Measurements from ENCODE around the gene MAPK13. TPM values are rescaled to one million over a fixed set of nuclear protein-coding genes. Genes with fewer than 3 reads are reported as not detected.

Gene MAPK13
- total RNA-seq, 1 donor from 2014 or later, result 34.7 TPM

GRCh38 chr6:36101691-36102090 is 28.6 kb upstream of the MAPK13 start:
- peaks cover 28% of the 10 kb centered on the region for H3K36me3 Mint-ChIP-seq (ENCODE audit: low read depth)
- no peaks in the 10 kb centered on the region for H3K27me3 Mint-ChIP-seq (ENCODE audit: low read depth)
- no peak for DNase-seq (ENCODE audit: low spot score)
- H3K4me1 Mint-ChIP-seq (ENCODE audit: low read depth), result peaks cover 18% of the 10 kb centered on the region
- H3K9me3 Mint-ChIP-seq, result no peaks in the 10 kb centered on the region
- H3K27ac Mint-ChIP-seq, result no peak overlapping the region
- intact Hi-C loops (cut with micrococcal nuclease), result no loop called here
- no peak overlapping the region for H3K4me3 Mint-ChIP-seq (ENCODE audit: low read depth)

- H3K4me1 Mint-ChIP-seq (ENCODE audit: low read depth), result peaks cover 18% of the 10 kb centered on the region
- H3K27me3 Mint-ChIP-seq (ENCODE audit: low read depth), result no peaks in the 10 kb centered on the region
- no peak overlapping the region for H3K27ac Mint-ChIP-seq
Observed at GRCh38 chr6:36102853-36103252, 27.5 kb upstream of the MAPK13 start.

GRCh38 chr6:36104836-36105235 is 25.5 kb upstream of the MAPK13 start:
- Mint-ChIP-seq H3K9me3 (no peaks in the 10 kb centered on the region), H3K27ac (no peak overlapping the region), H3K4me3 (ENCODE audit: low read depth) (no peak overlapping the region), H3K27me3 (ENCODE audit: low read depth) (no peaks in the 10 kb centered on the region), H3K36me3 (ENCODE audit: low read depth) (peaks cover 55% of the 10 kb centered on the region), H3K4me1 (ENCODE audit: low read depth) (peaks cover 18% of the 10 kb centered on the region)
- DNase-seq (ENCODE audit: low spot score), result no peak
- intact Hi-C loops (cut with micrococcal nuclease), result no loop called here

More at GRCh38 chr6:36102853-36103252, 27.5 kb upstream of the MAPK13 start:
- no peak for DNase-seq (ENCODE audit: low spot score)
- Mint-ChIP-seq H3K4me3 (ENCODE audit: low read depth) (no peak overlapping the region), H3K36me3 (ENCODE audit: low read depth) (peaks cover 35% of the 10 kb centered on the region), H3K9me3 (no peaks in the 10 kb centered on the region)
- intact Hi-C loops (cut with micrococcal nuclease), result no loop called here

- H3K27ac Mint-ChIP-seq, result peak overlapping the region; percentile 60
- H3K4me1 Mint-ChIP-seq (ENCODE audit: low read depth), result peaks cover 29% of the 10 kb centered on the region
- no peak for DNase-seq (ENCODE audit: low spot score)
- H3K27me3 Mint-ChIP-seq (ENCODE audit: low read depth), result no peaks in the 10 kb centered on the region
- peaks cover 52% of the 10 kb centered on the region for H3K36me3 Mint-ChIP-seq (ENCODE audit: low read depth)
- intact Hi-C loops (cut with micrococcal nuclease), result no loop called here
- H3K9me3 Mint-ChIP-seq, result no peaks in the 10 kb centered on the region
- no peak overlapping the region for H3K4me3 Mint-ChIP-seq (ENCODE audit: low read depth)
Observed at GRCh38 chr6:36109092-36109491, 21.2 kb upstream of the MAPK13 start.

GRCh38 chr6:36110050-36110449 is 20.3 kb upstream of the MAPK13 start:
- Mint-ChIP-seq H3K27me3 (ENCODE audit: low read depth) (no peaks in the 10 kb centered on the region), H3K9me3 (no peaks in the 10 kb centered on the region), H3K4me3 (ENCODE audit: low read depth) (no peak overlapping the region), H3K4me1 (ENCODE audit: low read depth) (peaks cover 37% of the 10 kb centered on the region), H3K27ac (no peak overlapping the region), H3K36me3 (ENCODE audit: low read depth) (peaks cover 50% of the 10 kb centered on the region)
- no peak for DNase-seq (ENCODE audit: low spot score)
- intact Hi-C loops (cut with micrococcal nuclease), result no loop called here

- no peaks in the 10 kb centered on the region for H3K9me3 Mint-ChIP-seq
- intact Hi-C loops (cut with micrococcal nuclease), result no loop called here
- peaks cover 46% of the 10 kb centered on the region for H3K36me3 Mint-ChIP-seq (ENCODE audit: low read depth)
- no peak overlapping the region for H3K27ac Mint-ChIP-seq
- H3K27me3 Mint-ChIP-seq (ENCODE audit: low read depth), result no peaks in the 10 kb centered on the region
- peaks cover 42% of the 10 kb centered on the region for H3K4me1 Mint-ChIP-seq (ENCODE audit: low read depth)
- DNase-seq (ENCODE audit: low spot score), result no peak
- no peak overlapping the region for H3K4me3 Mint-ChIP-seq (ENCODE audit: low read depth)
Observed at GRCh38 chr6:36110863-36111262, 19.4 kb upstream of the MAPK13 start.

GRCh38 chr6:36111526-36111925 is 18.8 kb upstream of the MAPK13 start:
- intact Hi-C loops (cut with micrococcal nuclease), result no loop called here
- no peak overlapping the region for H3K4me3 Mint-ChIP-seq (ENCODE audit: low read depth)
- H3K4me1 Mint-ChIP-seq (ENCODE audit: low read depth), result peaks cover 45% of the 10 kb centered on the region
- DNase-seq (ENCODE audit: low spot score), result no peak
- H3K36me3 Mint-ChIP-seq (ENCODE audit: low read depth), result peaks cover 52% of the 10 kb centered on the region
- H3K27ac Mint-ChIP-seq, result no peak overlapping the region
- no peaks in the 10 kb centered on the region for H3K9me3 Mint-ChIP-seq
- H3K27me3 Mint-ChIP-seq (ENCODE audit: low read depth), result no peaks in the 10 kb centered on the region

- no peaks in the 10 kb centered on the region for H3K27me3 Mint-ChIP-seq (ENCODE audit: low read depth)
- H3K4me1 Mint-ChIP-seq (ENCODE audit: low read depth), result peaks cover 58% of the 10 kb centered on the region
- DNase-seq (ENCODE audit: low spot score), result no peak
- intact Hi-C loops (cut with micrococcal nuclease), result no loop called here
- no peak overlapping the region for H3K4me3 Mint-ChIP-seq (ENCODE audit: low read depth)
- H3K36me3 Mint-ChIP-seq (ENCODE audit: low read depth), result peaks cover 51% of the 10 kb centered on the region
- H3K27ac Mint-ChIP-seq, result no peak overlapping the region
- no peaks in the 10 kb centered on the region for H3K9me3 Mint-ChIP-seq
Observed at GRCh38 chr6:36113049-36113448, 17.3 kb upstream of the MAPK13 start.

GRCh38 chr6:36113703-36114102 is 16.6 kb upstream of the MAPK13 start:
- Mint-ChIP-seq H3K36me3 (ENCODE audit: low read depth) (peaks cover 44% of the 10 kb centered on the region), H3K4me3 (ENCODE audit: low read depth) (no peak overlapping the region), H3K27ac (no peak overlapping the region), H3K9me3 (no peaks in the 10 kb centered on the region), H3K4me1 (ENCODE audit: low read depth) (peaks cover 60% of the 10 kb centered on the region), H3K27me3 (ENCODE audit: low read depth) (no peaks in the 10 kb centered on the region)
- no peak for DNase-seq (ENCODE audit: low spot score)
- intact Hi-C loops (cut with micrococcal nuclease), result no loop called here

- Mint-ChIP-seq H3K27ac (peak overlapping the region; percentile 82), H3K4me1 (ENCODE audit: low read depth) (peaks cover 64% of the 10 kb centered on the region), H3K36me3 (ENCODE audit: low read depth) (peaks cover 38% of the 10 kb centered on the region), H3K27me3 (ENCODE audit: low read depth) (no peaks in the 10 kb centered on the region), H3K4me3 (ENCODE audit: low read depth) (peak overlapping the region; percentile 27), H3K9me3 (no peaks in the 10 kb centered on the region)
- intact Hi-C loops (cut with micrococcal nuclease), result no loop called here
- DNase-seq (ENCODE audit: low spot score), result no peak
Observed at GRCh38 chr6:36114798-36115408, 15.4 kb upstream of the MAPK13 start.

GRCh38 chr6:36115412-36115811 is 14.9 kb upstream of the MAPK13 start:
- Mint-ChIP-seq H3K9me3 (no peaks in the 10 kb centered on the region), H3K36me3 (ENCODE audit: low read depth) (peaks cover 33% of the 10 kb centered on the region), H3K27me3 (ENCODE audit: low read depth) (no peaks in the 10 kb centered on the region), H3K4me3 (ENCODE audit: low read depth) (no peak overlapping the region), H3K4me1 (ENCODE audit: low read depth) (peaks cover 65% of the 10 kb centered on the region), H3K27ac (no peak overlapping the region)
- no peak for DNase-seq (ENCODE audit: low spot score)
- intact Hi-C loops (cut with micrococcal nuclease), result no loop called here

GRCh38 chr6:36116066-36116864 is 14.0 kb upstream of the MAPK13 start:
- Mint-ChIP-seq H3K27me3 (ENCODE audit: low read depth) (no peaks in the 10 kb centered on the region), H3K4me3 (ENCODE audit: low read depth) (no peak overlapping the region), H3K4me1 (ENCODE audit: low read depth) (peaks cover 73% of the 10 kb centered on the region), H3K9me3 (no peaks in the 10 kb centered on the region), H3K27ac (no peak overlapping the region), H3K36me3 (ENCODE audit: low read depth) (peaks cover 25% of the 10 kb centered on the region)
- intact Hi-C loops (cut with micrococcal nuclease), result no loop called here
- no peak for DNase-seq (ENCODE audit: low spot score)

- intact Hi-C loops (cut with micrococcal nuclease), result no loop called here
- Mint-ChIP-seq H3K4me1 (ENCODE audit: low read depth) (peaks cover 77% of the 10 kb centered on the region), H3K36me3 (ENCODE audit: low read depth) (peaks cover 25% of the 10 kb centered on the region), H3K27me3 (ENCODE audit: low read depth) (no peaks in the 10 kb centered on the region), H3K9me3 (no peaks in the 10 kb centered on the region), H3K27ac (peak overlapping the region; percentile 1), H3K4me3 (ENCODE audit: low read depth) (no peak overlapping the region)
- DNase-seq (ENCODE audit: low spot score), result no peak
Observed at GRCh38 chr6:36116943-36117342, 13.4 kb upstream of the MAPK13 start.
